GM19025 (cell line): ENCODE data around the gene BTG3.
A peak's percentile ranks its signal among the peaks of the same experiment; 100 is the strongest.

Experiments
- ATAC-seq: cut with Tn5 transposase; IDR thresholded peaks from one replicate; pipeline ENCODE4 v1.9.1; 2021; ENCODE audit warnings: mild to moderate bottlenecking, low read depth, moderate library complexity; ENCODE audit not compliant: unreplicated experiment

Gene BTG3, protein sequence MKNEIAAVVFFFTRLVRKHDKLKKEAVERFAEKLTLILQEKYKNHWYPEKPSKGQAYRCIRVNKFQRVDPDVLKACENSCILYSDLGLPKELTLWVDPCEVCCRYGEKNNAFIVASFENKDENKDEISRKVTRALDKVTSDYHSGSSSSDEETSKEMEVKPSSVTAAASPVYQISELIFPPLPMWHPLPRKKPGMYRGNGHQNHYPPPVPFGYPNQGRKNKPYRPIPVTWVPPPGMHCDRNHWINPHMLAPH

DNA sequence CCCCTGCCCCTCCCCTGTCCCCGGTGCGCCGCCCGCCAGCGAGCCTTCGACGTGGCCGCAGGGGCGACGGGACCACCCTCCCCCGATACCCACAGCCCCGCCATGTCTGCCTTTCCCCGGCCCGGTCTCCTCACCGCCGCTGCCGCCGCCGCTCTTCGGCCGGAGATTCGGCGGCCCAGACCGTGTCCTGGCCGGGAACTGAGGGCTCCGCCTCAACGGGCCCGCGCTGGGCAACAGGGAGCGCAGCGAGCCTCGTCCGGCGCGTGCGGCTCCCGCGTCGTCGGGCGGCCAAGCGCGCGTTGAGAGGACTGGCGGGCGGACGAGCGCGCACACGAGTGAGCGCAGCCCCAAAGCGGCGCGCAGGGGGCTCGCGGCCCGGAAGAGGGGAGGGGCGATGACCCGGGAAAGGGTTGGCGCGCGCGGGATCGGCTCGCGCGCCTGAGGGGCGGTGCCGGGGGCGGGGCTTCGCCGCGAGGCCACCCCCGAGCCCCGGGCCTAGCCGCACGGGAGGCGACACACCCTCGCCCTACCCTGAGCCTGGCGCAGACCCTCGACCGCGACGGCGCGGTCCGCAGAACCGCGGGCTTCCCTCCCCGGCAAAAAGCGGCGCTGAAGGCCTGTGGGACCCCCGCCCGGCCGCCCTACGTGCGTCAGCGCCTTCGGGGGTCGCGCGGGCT is at the start of gene BTG3:
Gene BTG3, minus strand, starts transcription at position 337 of the 677 bp plus-strand sequence. CDS start 3,757 bp downstream, outside the sequence.
- ATAC-seq = peak; percentile 82

DNA sequence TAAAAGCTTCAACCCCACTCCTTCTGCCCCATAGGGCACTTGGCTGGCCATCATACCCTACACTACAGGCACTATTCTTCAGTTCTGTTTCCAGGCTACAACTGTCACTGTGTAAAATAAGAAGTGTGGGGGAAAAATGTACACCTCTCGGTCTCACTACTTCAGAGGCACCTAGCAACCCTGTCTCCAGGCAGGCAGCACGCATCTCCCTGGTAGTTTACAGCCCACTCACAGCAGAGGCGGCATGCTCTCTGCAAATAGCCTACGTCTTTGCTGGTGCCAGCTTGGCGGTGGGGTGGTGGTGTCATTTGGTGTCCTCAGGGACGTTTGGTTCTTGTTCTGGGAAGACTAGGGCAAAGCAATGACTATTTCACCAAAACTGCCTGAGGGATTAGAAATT is 48.2 kb upstream of the BTG3 start:
- ATAC-seq = no peak

DNA sequence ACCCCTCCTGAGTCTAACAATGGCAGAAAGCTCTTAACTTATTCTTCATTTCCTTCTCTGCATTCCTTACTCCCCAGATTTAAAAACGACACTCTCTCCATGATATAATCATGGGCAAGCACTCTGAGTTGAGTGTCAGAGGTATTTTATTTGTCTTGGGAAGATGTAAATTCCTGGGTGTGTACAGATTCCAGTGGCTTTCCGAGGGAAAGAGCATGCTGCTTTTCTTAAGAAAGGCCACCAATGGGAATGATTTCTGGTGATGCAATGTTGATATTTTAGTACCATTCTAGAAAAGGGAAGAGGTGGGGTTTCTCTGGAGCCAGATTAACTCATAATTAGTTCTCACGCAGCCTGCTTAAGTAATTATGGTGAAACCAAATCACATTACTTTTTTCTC is 47.8 kb upstream of the BTG3 start:
- ATAC-seq = no peak

DNA sequence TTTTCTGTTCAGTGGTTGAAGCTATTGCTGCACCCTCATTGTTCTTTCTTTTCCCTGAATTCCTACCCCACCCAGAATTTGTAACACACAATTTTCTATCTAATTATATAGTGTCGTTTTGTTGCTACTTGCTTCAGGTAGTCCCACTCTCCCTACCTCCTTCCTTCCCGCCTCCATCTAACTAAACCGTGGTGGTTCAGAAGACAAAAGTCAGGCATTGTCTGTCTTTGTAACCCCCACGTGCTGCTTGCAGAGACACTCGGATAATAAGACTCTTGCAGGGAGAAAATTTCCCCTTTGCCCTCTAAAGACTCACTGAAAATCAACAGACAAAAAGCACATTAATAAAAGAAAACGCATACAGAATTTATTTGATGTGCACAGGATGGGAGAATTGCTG is 46.2 kb upstream of the BTG3 start:
- no peak for ATAC-seq

GRCh38 chr21:17651526-17651925 is 38.8 kb upstream of the BTG3 start:
- no peak for ATAC-seq

DNA sequence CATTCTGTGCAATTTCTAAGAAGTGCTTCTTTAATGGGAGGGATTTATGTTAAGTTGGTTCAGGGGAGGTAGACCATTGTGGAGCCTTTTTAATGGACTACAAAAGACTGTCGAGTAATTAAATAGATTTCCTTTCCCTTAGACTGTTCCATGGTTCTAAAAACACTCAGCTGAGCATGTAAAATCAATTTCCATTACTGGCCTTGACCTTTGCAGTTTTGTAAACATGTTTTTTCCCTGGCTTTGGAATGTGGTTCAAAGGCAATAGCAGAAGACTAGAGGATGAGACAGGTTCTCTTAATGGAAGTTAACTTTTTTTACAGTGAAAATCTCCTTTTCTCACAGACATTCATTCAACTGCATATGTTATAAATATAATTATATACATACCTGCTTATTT is 37.6 kb upstream of the BTG3 start:
- no peak for ATAC-seq

DNA sequence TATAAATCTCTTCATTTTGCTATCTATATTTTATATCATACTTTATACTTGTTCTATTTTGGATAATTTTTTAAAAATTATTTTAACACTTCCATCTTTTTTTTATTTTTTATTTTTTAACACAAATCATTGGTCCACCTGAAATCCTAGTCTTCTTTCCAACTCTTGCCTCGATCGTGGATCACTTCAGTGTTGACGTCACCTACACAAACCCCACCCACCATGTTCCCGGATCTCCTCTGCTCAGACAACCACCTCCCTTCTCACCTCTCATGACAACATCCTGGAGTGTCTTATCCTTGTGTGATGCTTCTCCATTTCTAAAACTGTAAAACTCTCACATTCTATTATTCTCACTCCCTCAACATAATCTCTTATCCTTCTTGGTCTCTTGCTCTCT is 34.1 kb upstream of the BTG3 start:
- ATAC-seq = no peak

- no peak for ATAC-seq
These were observed 31.5 kb upstream of the BTG3 start for GRCh38 chr21:17644186-17644585.

DNA sequence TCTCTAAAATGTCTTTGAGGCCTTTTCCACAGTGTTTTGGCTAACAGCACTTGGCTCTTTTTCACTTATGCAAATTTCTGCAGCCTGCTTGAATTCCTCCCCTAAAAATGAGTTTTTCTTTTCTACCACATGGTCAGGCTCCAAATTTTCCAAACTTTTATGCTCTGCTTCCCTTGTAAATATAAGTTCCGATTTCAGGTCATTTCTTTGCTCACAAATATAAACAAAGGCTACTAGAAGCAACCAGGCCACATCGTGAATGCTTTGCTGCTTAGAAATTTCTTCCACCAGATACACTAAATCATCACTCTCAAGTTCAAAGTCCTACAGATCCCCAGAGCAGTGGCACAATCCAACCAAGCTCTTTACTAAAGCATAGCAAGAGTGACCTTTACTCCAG is 28.1 kb upstream of the BTG3 start:
- ATAC-seq = no peak

- ATAC-seq = no peak
These were observed 24.0 kb upstream of the BTG3 start for GRCh38 chr21:17636711-17637110.

GRCh38 chr21:17631195-17631594 is 18.5 kb upstream of the BTG3 start:
- ATAC-seq = no peak

DNA sequence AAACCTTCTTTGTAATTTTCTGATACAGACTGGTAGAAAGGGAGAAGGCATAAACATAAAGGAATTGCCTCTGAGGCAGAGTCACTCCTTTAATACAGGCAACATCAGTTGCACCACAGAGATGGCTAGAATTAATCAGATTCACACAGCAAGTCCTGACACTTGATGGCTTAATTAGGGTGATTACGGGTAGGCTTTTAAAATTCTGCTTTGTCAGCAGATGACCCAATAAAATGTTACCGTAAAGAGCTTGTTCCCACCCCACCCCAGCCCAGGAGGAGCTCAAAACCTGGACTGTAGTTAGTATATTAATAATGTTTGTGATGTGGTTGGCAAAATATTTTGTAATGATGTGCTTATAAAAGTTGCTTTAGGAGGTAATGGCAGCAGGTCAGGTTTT is 9.3 kb upstream of the BTG3 start:
- ATAC-seq = no peak

DNA sequence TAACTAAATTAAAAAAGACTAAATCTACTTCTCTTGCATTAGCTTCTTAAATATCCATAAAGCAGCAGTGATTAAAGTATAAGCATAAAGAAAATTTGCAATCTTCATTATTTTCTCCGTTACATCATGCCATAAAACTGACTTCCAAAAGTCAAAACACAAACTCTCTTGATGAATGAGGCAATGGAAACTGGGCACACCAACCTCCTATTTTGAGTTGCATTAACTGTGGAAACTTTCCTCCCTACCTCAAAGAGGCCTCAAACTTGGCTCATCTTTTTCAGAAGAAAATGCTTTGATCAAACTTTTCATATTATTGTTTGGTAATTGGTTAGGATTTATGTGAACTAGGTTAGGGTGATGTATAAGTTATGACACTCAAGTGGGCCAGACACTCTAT is 4.1 kb upstream of the BTG3 start:
- ATAC-seq = no peak

DNA sequence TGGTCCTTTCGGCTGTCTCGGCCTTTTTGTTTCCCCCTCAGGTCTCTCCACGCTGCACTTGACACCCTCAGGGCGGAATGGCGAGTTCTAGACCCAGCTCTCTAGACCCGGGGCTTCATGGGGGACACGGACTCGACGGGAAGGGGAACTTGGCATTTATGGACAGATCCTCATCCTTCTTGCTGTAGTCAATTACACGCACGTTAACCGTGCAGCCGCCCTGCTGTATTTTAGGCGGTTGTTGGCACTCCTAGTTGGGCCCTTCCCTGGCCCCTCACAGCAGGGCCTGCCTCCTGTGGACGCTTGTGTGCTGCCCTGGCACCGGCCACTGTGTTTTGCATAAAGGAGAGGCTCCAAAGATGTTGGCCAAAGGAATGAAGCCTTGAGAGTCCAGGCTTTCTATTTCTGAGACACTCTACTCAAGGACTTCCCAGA is 558 bp upstream of the BTG3 start:
- no peak for ATAC-seq

DNA sequence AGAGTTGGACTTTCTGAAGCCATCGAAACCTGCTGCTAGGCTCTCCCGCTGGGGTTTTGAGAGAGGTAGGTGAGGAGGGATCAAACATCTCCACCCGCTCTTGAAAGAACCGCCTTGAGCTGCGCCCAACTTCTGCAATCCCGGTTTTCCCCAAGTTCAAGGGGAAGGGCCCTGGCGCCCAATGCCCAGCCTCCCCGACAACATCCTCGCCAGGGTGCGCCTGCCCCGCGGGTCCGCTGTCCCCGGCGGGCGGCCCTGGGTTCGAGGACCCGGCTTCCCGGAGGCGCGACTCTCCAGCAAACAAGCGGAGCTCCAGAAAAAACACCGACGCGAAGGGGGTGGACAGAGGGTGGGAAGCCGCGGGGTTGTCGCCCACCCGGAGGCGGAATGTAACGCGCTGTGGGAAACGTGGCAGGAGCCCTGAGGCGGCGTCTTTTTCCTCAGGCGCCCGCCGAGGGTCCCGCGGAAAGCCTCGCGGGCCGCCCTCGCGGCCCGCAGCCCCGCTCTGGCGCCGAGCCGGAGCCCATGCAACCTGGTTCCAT is 607 bp downstream of the BTG3 start:
- no peak for ATAC-seq

GRCh38 chr21:17611414-17612022 is 1.2 kb downstream of the BTG3 start:
- ATAC-seq = peak; percentile 48

- no peak for ATAC-seq
These were observed 1.8 kb downstream of the BTG3 start for GRCh38 chr21:17610911-17611310.

DNA sequence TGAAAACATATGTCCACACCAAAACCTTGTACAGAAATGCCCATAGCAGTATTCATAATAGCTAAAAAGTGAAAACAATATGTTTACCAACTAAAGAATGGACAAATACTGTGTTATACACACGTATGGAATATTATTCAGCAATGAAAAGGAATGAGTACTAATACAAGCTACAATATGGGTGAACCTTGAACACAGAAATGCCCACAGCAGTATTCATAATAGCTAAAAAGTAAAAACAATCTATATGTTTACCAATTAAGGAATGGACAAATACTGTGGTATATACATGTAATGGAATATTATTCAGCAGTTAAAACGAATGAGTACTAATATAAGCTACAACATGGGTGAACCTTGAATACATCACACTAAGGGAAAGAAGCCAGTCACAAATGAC is 3.0 kb downstream of the BTG3 start:
- ATAC-seq = no peak

DNA sequence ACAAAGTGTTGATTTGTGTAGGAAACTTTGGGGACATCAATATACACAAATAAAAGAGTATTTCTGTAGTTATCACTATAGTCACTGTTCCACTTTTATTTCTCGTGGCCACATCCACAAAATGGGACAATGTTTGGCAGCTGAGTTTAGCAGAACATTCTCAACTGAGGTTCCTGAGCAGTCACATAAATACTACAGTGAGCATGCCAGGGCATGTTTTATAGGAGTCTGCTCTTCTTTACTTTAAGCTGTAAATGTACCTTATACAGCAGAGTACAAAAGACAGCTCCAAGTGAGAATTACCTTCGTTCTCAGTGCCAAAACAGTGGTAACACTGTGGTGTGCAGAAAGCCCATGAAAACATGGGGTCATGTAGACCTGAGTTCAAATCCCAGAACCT is 5.0 kb downstream of the BTG3 start:
- ATAC-seq = no peak

GRCh38 chr21:17602874-17603273 is 9.8 kb downstream of the BTG3 start:
- ATAC-seq = no peak

- ATAC-seq = peak; percentile 80
These were observed 14.3 kb downstream of the BTG3 start for GRCh38 chr21:17598437-17598836.

GRCh38 chr21:17597680-17598079 is 15.0 kb downstream of the BTG3 start:
- no peak for ATAC-seq
